B cell (primary cell): ENCODE measurements around the gene NCK2. TPM values are rescaled to one million over a fixed set of nuclear protein-coding genes. Genes with fewer than 3 reads are reported as not detected.
A peak's percentile ranks its signal among the peaks of the same experiment; 100 is the strongest.

Experiments
- ATAC-seq: fragments of 200-7000 bp; cut with Tn5 transposase; one replicate; pipeline ENCODE4 v1.10.0; 2021; ENCODE audit warnings: low read depth, mild to moderate bottlenecking, moderate number of reproducible peaks, moderate library complexity
- CTCF ChIA-PET: fragments of 350-600 bp; sonication (Branson Sonifier 250); formaldehyde crosslinking; loops from one replicate; lab custom pipeline; 2021; ENCODE audit warnings: antibody characterized with exemption, inconsistent platforms; lab: Charles Lee
- POLR2A ChIA-PET: fragments of 350-600 bp; sonication (Branson Sonifier 250); formaldehyde crosslinking; loops from one replicate; lab custom pipeline; 2021; ENCODE audit warnings: antibody characterized with exemption; lab: Charles Lee
- DNase-seq: peaks from one replicate; pipeline ENCODE4 v3.0.0; 2013
- H2AFZ ChIP-seq: 2 replicates; pipeline ENCODE4 v1.6.1; 2012; ENCODE audit warnings: mild to moderate bottlenecking, low read depth, low read length; ENCODE audit not compliant: insufficient read depth, poor library complexity, severe bottlenecking
- H3K27ac ChIP-seq, 2 donors: 1 replicate in 1 of 2; 2 replicates in 1 of 2; pipeline ENCODE4 v1.5.1; 2012 to 2013; ENCODE audit warnings: low read length in 2 of 2, mild to moderate bottlenecking in 2 of 2, moderate library complexity in 1 of 2
- H3K27me3 ChIP-seq, 4 experiments: fragments of 200-600 bp in 1 of 4; sonication (generic) in 1 of 4; replicated peaks in 1 of 4; 1 replicate in 2 of 4; 2 replicates in 2 of 4; pipeline versions ENCODE4 v1.6.1 to v1.7.0; 2013 to 2016; ENCODE audit warnings: low read length in 3 of 4, mild to moderate bottlenecking in 2 of 4, mixed read lengths in 1 of 4, moderate library complexity in 1 of 4; ENCODE audit not compliant: insufficient read depth in 4 of 4, control insufficient read depth in 3 of 4; ENCODE audit errors: control extremely low read depth in 1 of 4
- H3K36me3 ChIP-seq, 2 experiments: replicated peaks in 1 of 2; 1 replicate in 1 of 2; 2 replicates in 1 of 2; pipeline versions ENCODE4 v1.6.1 to v1.7.1; 2013; ENCODE audit warnings: low read length in 1 of 2; ENCODE audit not compliant: insufficient read depth in 2 of 2, control insufficient read depth in 1 of 2; ENCODE audit errors: control extremely low read depth in 1 of 2, extremely low read depth in 1 of 2
- H3K4me1 ChIP-seq, 2 donors: fragments of 200-600 bp in 1 of 2; sonication (generic) in 1 of 2; 1 replicate in 1 of 2; 2 replicates in 1 of 2; pipeline versions ENCODE4 v1.5.1 to v1.6.1; 2013 to 2017; ENCODE audit warnings: low read length in 2 of 2; ENCODE audit not compliant: control insufficient read depth in 2 of 2, insufficient read depth in 2 of 2
- H3K4me2 ChIP-seq: replicated peaks from 2 replicates; pipeline ENCODE3; 2012; ENCODE audit warnings: mild to moderate bottlenecking, low read depth, low read length; ENCODE audit not compliant: poor library complexity, severe bottlenecking
- H3K4me3 ChIP-seq, 5 experiments: fragments of 200-600 bp in 1 of 5; sonication (generic) in 1 of 5; 1 replicate in 3 of 5; 2 replicates in 2 of 5; pipeline versions ENCODE4 v1.5.1 to v1.7.0; 2011 to 2016; ENCODE audit warnings: low read length in 4 of 5, mild to moderate bottlenecking in 4 of 5, low read depth in 2 of 5, control low read depth in 1 of 5, moderate library complexity in 1 of 5; ENCODE audit not compliant: insufficient read depth in 1 of 5; ENCODE audit errors: control extremely low read depth in 1 of 5, extremely low read depth in 1 of 5
- H3K79me2 ChIP-seq: fragments of 200-600 bp; sonication (generic); one replicate; pipeline ENCODE4 v1.6.0; 2016; ENCODE audit warnings: low read length; ENCODE audit not compliant: control insufficient read depth, insufficient read depth
- H3K9ac ChIP-seq: fragments of 200-600 bp; sonication (generic); 2 replicates; pipeline ENCODE4 v1.6.1; 2017; ENCODE audit warnings: mild to moderate bottlenecking, low read length, moderate library complexity
- H3K9me3 ChIP-seq, 3 donors: one replicate each; pipeline versions ENCODE4 v1.6.1 to v1.7.1; 2013; ENCODE audit warnings: low read length in 2 of 3; ENCODE audit not compliant: control insufficient read depth in 2 of 3, insufficient read depth in 1 of 3; ENCODE audit errors: control extremely low read depth in 1 of 3
- H4K20me1 ChIP-seq: 2 replicates; pipeline ENCODE4 v1.6.0; 2012; ENCODE audit warnings: mild to moderate bottlenecking, low read length; ENCODE audit not compliant: insufficient read depth, control insufficient read depth, poor library complexity, severe bottlenecking
- H3K27ac Mint-ChIP-seq: one replicate; pipeline ENCODE4 v1.8.0; 2021; ENCODE audit warnings: mixed read lengths
- H3K27me3 Mint-ChIP-seq: one replicate; pipeline ENCODE4 v1.8.0; 2021; ENCODE audit warnings: mixed read lengths
- H3K4me1 Mint-ChIP-seq: one replicate; pipeline ENCODE4 v1.8.0; 2021; ENCODE audit warnings: mixed read lengths
- H3K4me3 Mint-ChIP-seq: one replicate; pipeline ENCODE4 v1.8.0; 2021; ENCODE audit warnings: mixed read lengths
- H3K9me3 Mint-ChIP-seq: one replicate; pipeline ENCODE4 v1.8.0; 2022; ENCODE audit warnings: mixed read lengths; ENCODE audit not compliant: insufficient read depth
- EZH2 ChIP-seq: IDR thresholded peaks from 2 replicates; pipeline ENCODE4 v1.6.1; 2012; ENCODE audit warnings: borderline replicate concordance, low read depth, mild to moderate bottlenecking, moderate library complexity, low read length; ENCODE audit not compliant: insufficient read depth, poor library complexity, severe bottlenecking
- WGBS: methylation state at CpG from one replicate; pipeline ENCODE4 v1.1.5; 2013; ENCODE audit warnings: missing lambda C conversion rate; ENCODE audit not compliant: insufficient coverage; 5-methylcytosine and 5-hydroxymethylcytosine counted together
- intact Hi-C: fragments of 100-400 bp; cut with micrococcal nuclease; formaldehyde crosslinking; loops from one replicate; pipeline ENCODE4 v1.10.0; 2022
- polyA plus RNA-seq: library from polyadenylated mRNA; depleted of rRNA; stranded (reverse); fragments of >200 nt; gene quantifications from 2 replicates; pipeline ENCODE4 v1.2.3, GENCODE V29; 2012
- total RNA-seq, 2 donors: library from RNA; stranded (reverse); fragments of 120-200 nt in 1 of 2; gene quantifications; 1 replicate in 1 of 2; 2 replicates in 1 of 2; pipeline versions ENCODE4 v1.2.3 to v1.2.4, GENCODE V29; 2013 to 2022
- TF ChIP-seq, protein P1 (sequence below): fragments of 200-600 bp; IDR thresholded peaks from one replicate; pipeline ENCODE4 v1.8.0; 2022; ENCODE audit warnings: antibody characterized with exemption, mild to moderate bottlenecking

Gene NCK2
- total and polyA plus RNA-seq, 2 donors (not counting 1 experiment from before 2014, with no cell fraction given): 64.2 to 72.3 TPM

DNA sequence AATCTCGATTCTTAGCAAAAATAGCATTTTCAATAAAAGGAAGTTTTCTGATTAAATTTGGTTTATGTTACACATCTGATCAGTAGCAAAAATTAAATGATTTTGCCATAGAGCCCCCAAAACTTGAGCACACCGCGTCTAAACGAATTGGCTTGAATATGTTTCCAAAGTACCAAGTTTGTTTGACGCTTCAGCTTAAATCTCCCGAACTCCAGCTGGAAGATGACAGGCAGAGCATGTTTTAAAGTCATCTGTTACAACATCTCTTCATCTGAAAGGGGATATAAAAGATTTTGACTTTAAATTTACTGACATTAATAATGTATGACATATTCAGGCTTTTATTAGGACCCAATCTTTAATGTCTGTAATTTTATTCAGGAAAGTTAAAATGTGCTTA is 129.8 kb downstream of the NCK2 start:
- peaks cover 4 to 44% of the 10 kb centered on the region in 2 experiments for H3K36me3 ChIP-seq
- H3K27ac Mint-ChIP-seq: peak overlapping the region; percentile 59
- no peaks in the 10 kb centered on the region for H3K9me3 Mint-ChIP-seq
- peaks cover 98% of the 10 kb centered on the region for H3K79me2 ChIP-seq
- H3K9ac ChIP-seq: no peak overlapping the region
- H3K4me2 ChIP-seq: no peak overlapping the region
- H3K9me3 ChIP-seq: peaks cover 0 to 6% (median 0%) of the 10 kb centered on the region in 3 donors
- no peaks in the 10 kb centered on the region for H3K27me3 ChIP-seq
- no peak overlapping the region for H3K4me3 ChIP-seq
- intact Hi-C loops: loop anchor here (5.0 kb wide), 1 partner anchor 77 kb away; no protein-coding TSS in a partner anchor
- peaks cover 73% of the 10 kb centered on the region for H3K4me1 Mint-ChIP-seq
- ChIA-PET POLR2A (interaction anchor here (1.4 kb wide), 1 partner anchor 74 kb away, joined by 6 read pairs; no protein-coding TSS in a partner anchor), CTCF (interaction anchor here (0.5 to 1.2 kb wide), 4 partner anchors 11 to 193 kb away, joined by 3 read pairs; no protein-coding TSS in a partner anchor)
- H3K27ac ChIP-seq: peak overlapping the region in 1 of 2 donors; percentile 56
- H3K4me1 ChIP-seq: peaks cover 27 to 35% of the 10 kb centered on the region in 2 donors
- WGBS: 82% methylated on average over 4 of the region's 6 CpGs
- H3K27me3 Mint-ChIP-seq: no peaks in the 10 kb centered on the region
- peaks cover 89% of the 10 kb centered on the region for H4K20me1 ChIP-seq
- ATAC-seq (no peak), DNase-seq (no peak)
- TF ChIP-seq, protein P1, sequence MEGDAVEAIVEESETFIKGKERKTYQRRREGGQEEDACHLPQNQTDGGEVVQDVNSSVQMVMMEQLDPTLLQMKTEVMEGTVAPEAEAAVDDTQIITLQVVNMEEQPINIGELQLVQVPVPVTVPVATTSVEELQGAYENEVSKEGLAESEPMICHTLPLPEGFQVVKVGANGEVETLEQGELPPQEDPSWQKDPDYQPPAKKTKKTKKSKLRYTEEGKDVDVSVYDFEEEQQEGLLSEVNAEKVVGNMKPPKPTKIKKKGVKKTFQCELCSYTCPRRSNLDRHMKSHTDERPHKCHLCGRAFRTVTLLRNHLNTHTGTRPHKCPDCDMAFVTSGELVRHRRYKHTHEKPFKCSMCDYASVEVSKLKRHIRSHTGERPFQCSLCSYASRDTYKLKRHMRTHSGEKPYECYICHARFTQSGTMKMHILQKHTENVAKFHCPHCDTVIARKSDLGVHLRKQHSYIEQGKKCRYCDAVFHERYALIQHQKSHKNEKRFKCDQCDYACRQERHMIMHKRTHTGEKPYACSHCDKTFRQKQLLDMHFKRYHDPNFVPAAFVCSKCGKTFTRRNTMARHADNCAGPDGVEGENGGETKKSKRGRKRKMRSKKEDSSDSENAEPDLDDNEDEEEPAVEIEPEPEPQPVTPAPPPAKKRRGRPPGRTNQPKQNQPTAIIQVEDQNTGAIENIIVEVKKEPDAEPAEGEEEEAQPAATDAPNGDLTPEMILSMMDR: no peak
- no peak for TF ChIP-seq EZH2
- no peak overlapping the region for H2AFZ ChIP-seq
- peak overlapping the region; percentile 37 for H3K4me3 Mint-ChIP-seq

DNA sequence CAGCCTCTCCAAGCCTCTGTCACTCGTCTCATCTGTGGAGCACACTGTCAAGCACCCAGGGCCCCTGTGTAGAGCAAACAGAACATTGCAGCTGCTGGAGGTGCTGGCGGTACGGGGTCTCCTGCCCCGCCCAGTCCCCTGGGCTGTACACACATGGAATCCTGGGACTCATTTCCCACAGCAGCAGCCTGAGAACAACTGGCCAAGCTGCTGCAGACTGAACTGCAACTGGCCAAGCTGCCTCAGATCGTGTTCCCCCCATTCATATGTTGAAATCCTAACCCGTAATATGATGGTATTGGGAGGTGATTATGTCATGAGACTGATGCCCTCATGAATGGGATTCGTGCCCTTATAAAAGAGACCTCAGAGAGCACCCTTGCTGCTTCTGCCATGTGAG is 130.5 kb downstream of the NCK2 start:
- Mint-ChIP-seq H3K4me3 (peak overlapping the region; percentile 32), H3K27me3 (no peaks in the 10 kb centered on the region), H3K9me3 (no peaks in the 10 kb centered on the region), H3K4me1 (peaks cover 71% of the 10 kb centered on the region), H3K27ac (peak overlapping the region; percentile 63)
- H3K9me3 ChIP-seq: peaks cover 0 to 11% (median 0%) of the 10 kb centered on the region in 3 donors
- peaks cover 98% of the 10 kb centered on the region for H3K79me2 ChIP-seq
- no peak overlapping the region for H3K4me3 ChIP-seq
- ATAC-seq (no peak), DNase-seq (no peak)
- no peak overlapping the region for H3K9ac ChIP-seq
- ChIA-PET POLR2A (no interaction called here), CTCF (no interaction called here)
- no peaks in the 10 kb centered on the region for H3K27me3 ChIP-seq
- no peak overlapping the region for H3K4me2 ChIP-seq
- peaks cover 88% of the 10 kb centered on the region for H4K20me1 ChIP-seq
- H3K27ac ChIP-seq: peak overlapping the region in 1 of 2 donors; percentile 56
- intact Hi-C loops: no loop called here
- no peak overlapping the region for H2AFZ ChIP-seq
- H3K4me1 ChIP-seq: peaks cover 27 to 35% of the 10 kb centered on the region in 2 donors
- WGBS: 94% methylated on average over 5 of the region's 7 CpGs
- TF ChIP-seq EZH2: no peak
- TF ChIP-seq, protein P1: no peak
- peaks cover 4 to 38% of the 10 kb centered on the region in 2 experiments for H3K36me3 ChIP-seq
